Measurements from ENCODE around the gene NOP53. TPM values are rescaled to one million over a fixed set of nuclear protein-coding genes. Genes with fewer than 3 reads are reported as not detected.
A peak's percentile ranks its signal among the peaks of the same experiment; 100 is the strongest.

Gene NOP53
- total RNA-seq, result 100 to 1,000 TPM; 184 to 201 TPM
- long read RNA-seq, donor 1, transcript NOP53-201 (13 exons, 1,528 nt), result major isoform, 87 of 104 reads
- long read RNA-seq, donor 1, partial matches to known transcripts, result 16 of 104 reads
- long read RNA-seq, donor 1, other reads (novel, unspliced or antisense), result 1 of 104 reads
- long read RNA-seq, donor 2, transcript NOP53-206 (2 exons, 265 nt), result minor isoform, 5 of 330 reads
- long read RNA-seq, donor 2, transcript NOP53-201 (13 exons, 1,528 nt), result major isoform, 312 of 330 reads
- long read RNA-seq, donor 2, partial matches to known transcripts, result 10 of 330 reads
- long read RNA-seq, donor 2, other reads (novel, unspliced or antisense), result 3 of 330 reads

DNA sequence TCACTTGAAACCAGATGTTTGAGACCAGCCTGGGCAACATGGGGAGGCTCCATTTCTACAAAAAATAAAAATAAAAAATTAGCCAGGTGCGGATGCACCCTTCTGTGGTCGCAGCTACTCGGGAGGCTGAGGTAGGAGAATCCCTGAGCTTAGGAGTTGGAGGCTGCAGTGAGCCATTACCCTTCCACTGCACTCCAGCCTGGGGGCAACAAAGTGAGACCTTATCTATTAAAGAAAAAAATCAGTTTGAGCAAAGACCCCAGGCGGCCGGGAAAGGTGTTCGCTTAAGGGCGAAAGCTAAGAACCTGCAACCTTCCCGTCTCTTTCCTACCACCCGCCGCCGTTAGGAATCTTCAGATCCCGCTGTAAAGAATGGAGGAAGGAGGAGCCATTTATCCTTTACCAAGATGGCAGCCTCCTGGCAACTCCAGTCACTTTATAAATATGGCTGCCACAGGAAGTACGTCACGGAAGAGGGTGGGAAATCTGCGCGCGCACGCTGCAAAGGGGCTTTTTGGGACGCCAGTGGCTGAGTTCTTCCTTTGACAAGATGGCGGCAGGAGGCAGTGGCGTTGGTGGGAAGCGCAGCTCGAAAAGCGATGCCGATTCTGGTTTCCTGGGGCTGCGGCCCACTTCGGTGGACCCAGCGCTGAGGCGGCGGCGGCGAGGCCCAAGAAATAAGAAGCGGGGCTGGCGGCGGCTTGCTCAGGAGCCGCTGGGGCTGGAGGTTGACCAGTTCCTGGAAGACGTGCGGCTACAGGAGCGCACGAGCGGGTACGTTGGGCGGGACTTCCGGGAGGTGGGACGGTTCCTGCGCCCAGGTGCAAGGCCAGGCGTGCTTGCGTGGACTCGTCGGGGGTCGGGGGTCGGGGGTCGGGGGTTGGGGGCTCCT lies at the start of gene NOP53:
TSS of gene NOP53 (plus strand) at position 537 of the 892 bp plus-strand sequence. CDS start at position 551, 14 bp downstream.
- DNase-seq (ENCODE audit: low spot score), result peak; percentile 99
- intact Hi-C loops (cut with DNase I), result no loop called here

DNA sequence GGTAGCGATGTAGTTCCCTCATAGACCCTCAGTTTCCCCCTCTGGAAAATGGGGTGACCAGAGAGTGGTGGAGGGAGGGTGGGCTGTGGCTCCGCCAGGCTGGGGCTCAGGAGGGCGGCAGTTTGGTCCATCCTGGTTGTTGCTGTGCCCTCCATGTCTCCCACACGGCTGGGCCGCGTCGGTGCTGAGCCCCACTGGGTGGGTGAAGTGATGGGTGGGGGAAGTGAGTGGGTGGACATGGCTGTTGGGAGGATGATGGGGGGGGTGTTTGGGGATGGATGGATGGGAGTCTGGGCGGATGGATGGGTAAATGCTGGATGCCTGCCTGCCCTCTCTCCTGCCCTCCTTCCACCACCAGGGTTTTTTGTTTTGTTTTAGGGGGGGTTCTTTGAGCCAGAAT lies 48.7 kb upstream of the NOP53 start:
- intact Hi-C loops (cut with DNase I), result loop anchor here in 1 of 2 donors (5.0 kb wide), 1 partner anchor 259 kb away; no protein-coding TSS in a partner anchor
- DNase-seq (ENCODE audit: low spot score), result no peak

DNA sequence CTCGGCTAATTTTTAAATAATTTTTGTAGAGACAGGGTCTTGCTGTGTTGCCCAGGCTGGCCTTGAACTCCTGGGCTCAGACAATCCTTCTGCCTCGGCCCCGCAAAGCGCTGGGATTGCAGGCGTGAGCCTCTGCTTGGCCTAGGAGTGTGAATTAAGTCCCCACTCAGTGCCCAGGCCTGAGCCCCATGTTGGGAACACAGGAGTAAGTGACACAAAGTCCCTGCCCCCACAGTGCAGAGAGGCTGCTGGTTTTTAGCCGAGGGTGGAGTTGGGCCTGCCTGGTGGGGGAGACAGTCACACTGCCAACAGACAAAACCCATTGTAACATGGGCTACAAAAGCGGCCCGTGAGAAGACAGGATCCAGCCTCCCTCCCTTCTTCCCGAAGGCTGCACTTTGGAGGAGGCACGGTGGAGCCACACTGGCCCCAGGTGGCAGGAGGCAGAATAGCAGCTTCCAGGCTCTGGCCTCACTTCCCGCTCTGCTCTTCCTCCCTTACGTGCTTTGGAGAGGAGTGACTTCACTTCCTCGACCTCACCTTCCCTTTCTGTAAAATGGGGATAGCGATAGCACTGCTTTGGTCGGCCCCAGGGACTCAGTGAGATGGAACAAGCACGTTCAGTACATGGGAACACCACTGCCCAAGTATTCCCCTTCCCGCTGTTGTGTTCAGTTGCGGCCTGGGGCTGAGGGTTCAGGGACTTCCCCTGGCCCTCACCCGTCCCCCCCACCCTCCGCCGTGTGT lies 47.3 kb upstream of the NOP53 start:
- intact Hi-C loops (cut with DNase I), result loop anchor here (2.0 to 5.0 kb wide), 2 partner anchors 261 kb away; no protein-coding TSS in a partner anchor
- DNase-seq (ENCODE audit: low spot score), result peak; percentile 92

DNA sequence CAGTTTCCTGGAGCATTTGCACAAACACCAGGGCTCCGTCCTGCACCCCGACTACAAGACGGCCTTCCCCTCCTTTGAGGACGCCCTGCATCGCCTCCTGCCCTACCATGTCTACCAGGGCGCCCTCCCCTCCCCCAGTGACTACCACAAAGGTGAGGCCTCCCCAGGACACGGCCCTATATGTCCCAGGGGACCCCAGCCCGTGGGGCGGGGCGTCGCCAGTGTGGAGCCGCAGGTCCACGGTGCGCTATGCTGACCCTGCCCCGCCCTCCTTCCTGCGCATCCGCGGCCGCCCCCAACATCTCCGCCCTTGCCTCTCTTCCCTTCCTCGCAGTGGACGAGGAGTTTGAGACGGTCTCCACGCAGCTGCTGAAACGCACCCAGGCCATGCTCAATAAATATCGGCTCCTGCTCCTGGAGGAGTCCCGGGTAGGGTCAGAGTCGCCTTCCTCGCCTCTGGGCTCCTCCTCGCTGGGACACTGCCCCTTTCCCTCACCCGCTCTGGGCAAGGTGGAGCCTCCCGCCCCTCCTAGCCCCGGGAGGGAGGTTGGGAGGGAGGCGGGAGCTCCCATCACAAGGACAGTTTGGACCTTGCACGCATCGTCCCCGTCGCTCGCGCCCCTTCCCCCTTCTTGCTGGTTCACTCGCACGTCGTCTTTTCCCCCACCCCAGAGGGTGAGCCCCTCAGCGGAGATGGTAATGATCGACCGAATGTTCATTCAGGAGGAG lies 46.6 kb upstream of the NOP53 start:
- intact Hi-C loops (cut with DNase I), result loop anchor here (2.0 to 5.0 kb wide), 2 partner anchors 261 to 262 kb away; no protein-coding TSS in a partner anchor
- no peak for DNase-seq (ENCODE audit: low spot score)

DNA sequence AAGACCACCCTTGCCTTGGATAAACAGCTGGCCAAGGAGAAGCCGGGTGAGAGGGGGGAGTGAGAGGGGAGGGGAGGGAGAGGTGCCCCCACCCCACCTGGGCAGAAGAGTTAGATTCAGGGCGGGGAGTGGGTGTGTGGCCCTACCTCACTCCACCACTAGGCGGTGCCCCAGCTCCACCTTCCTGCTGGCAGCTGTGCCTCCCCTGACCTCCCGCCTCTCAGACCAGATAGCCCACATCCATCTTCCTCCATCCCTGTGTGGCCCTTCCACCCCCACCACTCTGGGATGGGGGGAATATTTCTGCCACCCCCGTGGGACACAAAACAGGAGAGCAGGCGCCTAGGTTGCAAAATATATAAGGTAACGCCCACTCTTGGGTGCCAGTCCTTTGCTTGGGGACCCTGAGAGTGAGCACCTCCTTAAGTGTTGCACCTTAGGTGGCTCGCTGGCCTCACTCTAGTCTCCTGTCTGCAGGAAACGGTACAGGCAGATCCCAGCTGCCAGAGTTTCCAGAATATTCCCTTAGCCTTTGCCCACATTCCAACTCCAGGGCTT lies 45.9 kb upstream of the NOP53 start:
- DNase-seq (ENCODE audit: low spot score), result no peak
- intact Hi-C loops (cut with DNase I), result loop anchor here (2.0 to 5.0 kb wide), 2 partner anchors 262 to 263 kb away; no protein-coding TSS in a partner anchor

DNA sequence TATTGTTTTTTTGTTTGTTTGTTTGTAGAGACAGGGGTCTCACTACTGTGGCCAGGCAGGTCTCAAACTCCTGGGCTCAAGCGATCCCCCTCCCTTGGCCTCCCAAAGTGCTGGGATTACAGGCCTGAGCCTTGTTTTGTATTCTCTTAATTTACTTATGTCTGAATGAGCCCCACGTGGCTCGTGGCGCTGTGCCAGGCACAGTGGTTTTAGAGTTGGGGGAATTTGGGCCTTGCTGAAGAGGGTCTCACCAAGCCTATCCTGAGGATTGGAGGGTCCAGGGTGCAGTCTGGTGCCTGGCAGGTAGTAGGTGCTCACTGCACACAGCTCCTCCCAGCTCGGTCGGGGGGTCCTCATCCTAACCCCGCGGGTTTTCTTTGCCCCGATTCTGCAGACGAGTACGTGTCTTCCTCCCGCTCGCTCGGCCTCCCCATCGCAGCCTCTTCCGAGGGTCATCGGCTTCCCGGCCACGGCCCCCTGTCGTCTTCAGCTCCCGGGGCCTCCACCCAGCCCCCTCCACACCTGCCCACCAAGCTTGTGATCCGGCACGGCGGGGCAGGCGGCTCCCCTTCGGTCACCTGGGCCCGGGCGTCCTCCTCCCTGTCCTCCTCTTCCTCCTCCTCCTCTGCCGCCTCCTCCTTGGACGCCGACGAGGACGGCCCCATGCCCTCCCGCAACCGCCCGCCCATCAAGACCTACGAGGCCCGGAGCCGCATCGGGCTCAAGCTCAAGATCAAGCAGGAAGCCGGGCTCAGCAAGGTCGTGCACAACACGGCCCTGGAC lies 44.2 kb upstream of the NOP53 start:
- DNase-seq (ENCODE audit: low spot score), result no peak
- intact Hi-C loops (cut with DNase I), result loop anchor here in 1 of 2 donors (10.0 kb wide), 1 partner anchor 416 kb away; no protein-coding TSS in a partner anchor

DNA sequence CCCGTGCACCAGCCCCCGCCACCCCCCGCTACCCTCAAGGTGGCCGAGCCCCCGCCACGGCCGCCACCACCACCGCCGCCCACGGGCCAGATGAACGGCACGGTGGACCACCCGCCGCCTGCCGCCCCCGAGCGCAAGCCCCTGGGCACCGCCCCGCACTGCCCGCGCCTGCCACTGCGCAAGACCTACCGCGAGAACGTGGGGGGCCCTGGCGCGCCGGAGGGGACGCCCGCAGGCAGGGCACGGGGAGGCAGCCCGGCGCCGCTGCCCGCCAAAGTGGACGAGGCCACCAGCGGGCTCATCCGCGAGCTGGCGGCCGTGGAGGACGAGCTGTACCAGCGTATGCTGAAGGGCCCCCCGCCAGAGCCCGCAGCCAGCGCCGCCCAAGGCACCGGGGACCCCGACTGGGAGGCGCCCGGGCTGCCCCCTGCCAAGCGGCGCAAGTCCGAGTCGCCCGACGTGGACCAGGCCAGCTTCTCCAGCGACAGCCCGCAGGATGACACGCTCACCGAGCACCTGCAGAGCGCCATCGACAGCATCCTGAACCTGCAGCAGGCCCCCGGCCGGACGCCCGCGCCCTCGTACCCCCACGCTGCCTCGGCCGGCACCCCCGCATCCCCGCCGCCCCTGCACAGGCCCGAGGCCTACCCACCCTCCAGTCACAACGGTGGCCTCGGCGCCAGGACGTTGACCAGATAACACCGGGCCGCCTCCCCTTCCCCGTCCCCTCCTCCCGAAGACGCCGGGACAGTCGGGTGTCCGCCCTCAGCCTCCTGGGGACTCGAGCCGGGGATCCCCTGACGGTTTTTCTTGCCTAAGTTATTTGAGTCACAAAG lies 43.4 kb upstream of the NOP53 start:
- intact Hi-C loops (cut with DNase I), result loop anchor here in 1 of 2 donors (10.0 kb wide), 1 partner anchor 417 kb away; no protein-coding TSS in a partner anchor
- no peak for DNase-seq (ENCODE audit: low spot score)

DNA sequence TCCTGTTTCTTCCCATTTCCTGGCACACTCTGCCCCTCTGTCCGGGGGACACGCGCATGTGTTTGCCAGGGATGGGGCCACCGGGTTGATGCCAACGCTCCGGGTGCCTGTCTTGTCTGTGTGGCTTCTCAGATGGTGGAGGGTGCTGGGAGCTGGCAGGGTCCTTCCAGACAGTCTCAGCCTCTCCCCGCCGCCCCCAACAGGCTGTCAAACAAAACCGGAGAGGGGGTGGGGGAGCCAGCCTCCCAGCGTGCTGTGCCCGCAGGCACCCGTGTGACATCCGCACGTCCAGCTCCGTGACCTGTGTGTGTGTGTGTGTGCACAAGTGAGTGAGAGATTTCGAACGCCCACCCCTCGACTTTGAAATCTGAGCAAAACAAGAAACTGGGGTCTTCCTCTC lies 42.7 kb upstream of the NOP53 start:
- intact Hi-C loops (cut with DNase I), result loop anchor here in 1 of 2 donors (10.0 kb wide), 1 partner anchor 418 kb away; no protein-coding TSS in a partner anchor
- no peak for DNase-seq (ENCODE audit: low spot score)

DNA sequence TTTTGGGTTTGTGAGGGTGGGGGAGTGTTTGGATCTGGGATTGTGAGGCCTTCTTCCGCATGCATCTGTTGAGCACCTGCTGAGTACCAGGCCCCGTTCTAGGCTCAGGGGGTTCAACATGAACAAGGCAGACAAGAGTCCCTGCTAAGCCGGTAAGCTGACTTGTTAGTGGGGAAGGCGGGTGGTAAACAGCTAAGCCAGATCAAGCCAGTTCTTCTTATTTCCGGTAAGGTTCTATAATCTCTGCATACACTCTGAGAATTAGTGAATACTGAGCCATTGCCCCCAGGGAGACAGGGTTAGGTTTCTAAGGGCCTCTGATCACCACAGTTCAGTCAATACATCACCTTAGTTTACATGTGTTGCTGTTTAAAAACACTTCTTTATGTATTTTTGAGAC lies 42.0 kb upstream of the NOP53 start:
- no peak for DNase-seq (ENCODE audit: low spot score)
- intact Hi-C loops (cut with DNase I), result loop anchor here in 1 of 2 donors (10.0 kb wide), 1 partner anchor 418 kb away; no protein-coding TSS in a partner anchor

DNA sequence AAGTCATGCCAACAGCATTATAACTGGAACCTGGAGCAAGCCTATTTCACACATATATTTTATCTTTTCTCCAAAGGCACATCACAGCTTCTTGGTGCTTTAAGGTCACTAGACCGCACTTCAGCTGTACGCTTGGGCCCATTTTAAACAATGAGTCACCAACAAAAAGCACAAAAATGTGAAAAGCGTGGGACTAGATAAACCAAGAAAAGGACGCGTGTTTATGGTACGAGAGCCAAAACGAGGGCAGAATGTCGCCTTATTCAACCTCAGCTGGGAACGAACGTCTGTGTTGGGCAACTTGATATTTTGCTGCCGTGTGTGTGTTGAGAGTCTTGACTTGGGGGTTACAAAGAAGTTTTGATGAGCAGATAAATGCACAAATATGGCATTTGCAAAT lies 41.3 kb upstream of the NOP53 start:
- DNase-seq (ENCODE audit: low spot score), result no peak
- intact Hi-C loops (cut with DNase I), result loop anchor here in 1 of 2 donors (10.0 kb wide), 1 partner anchor 419 kb away; no protein-coding TSS in a partner anchor

DNA sequence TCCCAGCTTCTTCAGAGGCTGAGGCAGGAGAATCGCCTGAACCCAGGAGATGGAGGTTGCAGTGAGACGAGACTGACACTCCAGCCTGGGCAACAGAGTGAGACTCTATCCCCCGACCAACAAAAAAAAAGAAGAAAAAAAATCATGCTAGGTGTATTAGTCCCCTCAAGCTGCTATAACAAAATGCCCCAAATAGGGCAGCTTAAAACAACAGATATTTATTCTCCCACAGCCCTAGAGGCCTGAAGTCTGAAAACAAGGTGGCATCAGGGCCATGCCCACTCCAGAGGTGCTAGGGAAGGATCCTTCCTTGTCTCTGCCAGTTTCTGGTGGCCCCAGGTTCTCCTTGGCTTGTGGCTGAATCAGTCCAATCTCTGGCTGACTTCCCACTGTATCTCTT lies 40.7 kb upstream of the NOP53 start:
- intact Hi-C loops (cut with DNase I), result loop anchor here in 1 of 2 donors (10.0 kb wide), 1 partner anchor 420 kb away; no protein-coding TSS in a partner anchor
- no peak for DNase-seq (ENCODE audit: low spot score)

DNA sequence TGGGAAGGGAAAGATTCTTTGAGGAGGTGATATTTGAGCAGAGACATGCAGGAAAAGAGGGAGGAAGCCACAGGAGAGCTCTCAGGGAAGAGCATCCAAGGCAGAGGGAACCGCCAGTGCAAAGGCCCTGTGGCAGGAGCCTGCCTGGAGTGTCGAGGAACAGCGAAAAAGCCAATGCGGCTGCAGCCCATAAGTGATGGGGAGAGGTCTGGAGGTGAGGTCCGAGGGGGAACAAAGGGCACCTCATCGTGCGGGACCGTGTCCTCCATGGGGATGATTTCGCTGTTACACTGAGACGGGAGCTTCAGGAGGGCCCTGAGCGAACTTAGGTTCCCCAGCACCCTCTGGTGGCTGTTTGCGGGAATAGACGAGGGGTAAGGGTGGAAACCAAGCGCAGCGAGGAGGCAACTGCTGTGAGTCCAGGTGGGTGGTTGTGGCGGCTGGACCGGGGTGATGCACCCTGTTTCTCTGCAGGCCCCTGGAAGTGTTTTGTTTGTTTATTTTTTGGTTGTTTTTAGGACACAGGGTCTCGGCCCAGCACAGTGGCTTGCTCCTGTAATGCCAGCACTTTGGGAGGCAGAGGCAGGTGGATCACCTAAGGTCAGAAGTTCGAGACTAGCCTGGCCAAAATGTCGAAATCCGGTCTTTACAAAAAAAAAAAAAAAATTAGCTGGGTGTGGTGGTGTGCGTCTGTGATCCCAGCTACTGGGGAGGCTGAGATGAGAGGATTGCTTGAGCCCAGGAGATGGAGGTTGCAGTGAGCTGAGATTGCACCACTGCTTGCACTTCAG lies 38.0 kb upstream of the NOP53 start:
- DNase-seq (ENCODE audit: low spot score), result peak; percentile 90
- intact Hi-C loops (cut with DNase I), result loop anchor here in 1 of 2 donors (10.0 kb wide), 1 partner anchor 423 kb away; no protein-coding TSS in a partner anchor

DNA sequence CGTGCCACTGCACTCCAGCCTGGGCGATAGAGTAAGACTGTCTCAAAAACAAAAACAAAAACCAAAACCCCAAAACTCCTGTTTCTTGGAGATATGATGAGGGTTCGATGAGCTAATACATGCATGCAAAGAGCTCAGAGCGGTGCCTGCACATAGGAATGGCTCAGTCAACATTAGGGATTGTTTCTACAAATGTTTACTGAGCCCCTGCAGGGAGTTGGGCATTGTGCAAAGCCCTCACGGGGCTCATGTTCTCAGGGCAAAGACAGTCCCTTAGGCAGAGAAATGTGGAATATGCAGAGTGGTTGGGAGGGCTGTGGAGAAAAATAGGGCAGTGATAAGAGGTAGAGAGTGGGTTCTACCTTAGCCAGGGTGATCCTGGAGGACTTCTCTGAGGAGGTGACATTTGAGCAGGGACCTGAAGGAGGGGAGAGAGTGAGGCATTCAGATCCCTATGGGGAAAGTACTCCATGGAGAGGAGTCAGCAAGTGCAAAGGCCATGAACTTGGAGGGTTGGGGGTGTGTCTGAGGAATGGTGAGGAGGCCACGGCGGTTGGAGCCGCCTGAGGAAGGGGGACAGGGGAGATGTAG lies 33.6 kb upstream of the NOP53 start:
- DNase-seq (ENCODE audit: low spot score), result no peak
- intact Hi-C loops (cut with DNase I), result loop anchor here in 1 of 2 donors (2.0 kb wide), 1 partner anchor 31 kb away; no protein-coding TSS in a partner anchor

DNA sequence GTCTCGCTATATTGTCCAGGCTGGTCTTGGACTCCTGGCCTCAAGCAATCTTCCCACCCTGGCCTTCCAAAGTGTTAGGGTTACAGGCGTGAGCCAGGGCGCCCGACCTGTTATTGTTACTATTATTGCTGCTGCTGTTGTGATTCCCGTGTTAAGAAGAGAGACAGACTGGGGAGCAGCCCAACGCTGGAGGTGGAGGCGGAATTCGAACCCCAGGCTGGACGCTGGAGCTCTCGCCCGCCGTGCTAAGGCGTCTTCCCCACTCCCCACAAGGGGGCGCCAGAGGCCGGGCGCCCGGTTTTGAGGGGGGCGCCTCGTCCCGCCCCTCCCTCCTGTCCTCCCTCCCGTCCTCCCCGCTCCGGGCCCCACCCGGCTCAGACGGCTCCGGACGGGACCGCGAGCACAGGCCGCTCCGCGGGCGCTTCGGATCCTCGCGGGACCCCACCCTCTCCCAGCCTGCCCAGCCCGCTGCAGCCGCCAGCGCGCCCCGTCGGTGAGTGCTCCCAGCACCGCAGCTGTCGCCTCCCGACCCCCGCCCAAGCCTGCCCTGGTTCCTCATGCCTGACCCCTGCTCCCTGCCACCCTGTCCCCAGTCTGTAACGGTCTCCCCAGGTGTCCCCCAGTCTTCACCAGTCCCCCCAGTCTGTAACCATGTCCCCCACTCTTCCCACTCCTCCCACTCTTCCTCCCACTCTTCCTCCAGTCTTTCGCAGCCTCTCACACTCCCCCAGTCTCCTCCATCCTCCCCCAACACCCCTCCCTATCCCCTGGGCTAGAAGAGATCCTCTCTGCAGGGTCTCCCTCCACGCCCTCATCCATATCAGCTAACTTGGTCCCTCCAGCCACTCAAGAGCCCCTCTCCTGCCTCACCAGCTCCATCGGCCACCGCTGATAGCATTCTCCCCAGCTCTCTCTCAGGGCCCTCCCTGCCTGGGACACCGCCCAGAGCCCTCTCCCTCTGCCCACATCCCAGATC lies 32.0 kb upstream of the NOP53 start, which contains the start of gene EHD2:
TSS of gene EHD2 (plus strand) at position 377 of the 976 bp plus-strand sequence. CDS start 3,191 bp downstream, outside the sequence.
- intact Hi-C loops (cut with DNase I), result loop anchor here in 1 of 2 donors (2.0 kb wide), 1 partner anchor 29 kb away; no protein-coding TSS in a partner anchor
- peak; percentile 93 for DNase-seq (ENCODE audit: low spot score)

All from posterior vena cava (tissue), 2 donors.